HepG2 (cell line): ENCODE measurements around the gene SPA17. TPM values are rescaled to one million over a fixed set of nuclear protein-coding genes. Genes with fewer than 3 reads are reported as not detected.

Source experiments
- ATAC-seq: fragments of 200-7000 bp; cut with Tn5 transposase; 3 replicates; pipeline ENCODE4 v1.9.1; 2020; ENCODE audit warnings: mild to moderate bottlenecking, moderate library complexity
- BruUV-seq: library from RNA; stranded (reverse); fragments of 400-500 nt; replicated peaks from 2 replicates; lab custom pipeline; 2021; lab: Mats Ljungman, UMichigan
- CTCF ChIA-PET: fragments of 300-600 bp; formaldehyde crosslinking; extraction: SDS; loops from one replicate; lab custom pipeline; 2021; ENCODE audit warnings: low total read pairs, inconsistent platforms, low intra/inter-chr PET ratio; lab: Yijun Ruan, JAX
- POLR2A ChIA-PET: fragments of 350-600 bp; sonication (Branson Sonifier 250); formaldehyde crosslinking; loops from one replicate; lab custom pipeline; 2020; ENCODE audit warnings: antibody characterized with exemption, inconsistent platforms; lab: Yijun Ruan, JAX
- DNase-seq: peaks from one replicate; pipeline ENCODE4 v3.0.0-alpha.2; 2015; ENCODE audit warnings: low spot score
- FAIRE-seq: peaks from 3 replicates; lab custom pipeline; 2011; peaks lifted over from hg19 to GRCh38; lab: Jason Lieb, UNC
- H2AFZ ChIP-seq: one replicate; pipeline ENCODE4 v1.6.1; 2011; ENCODE audit warnings: low read length, inconsistent platforms
- H3K27ac ChIP-seq: fragments of 300-600 bp; 3 replicates; pipeline ENCODE4 v1.8.0; 2011; ENCODE audit warnings: mixed run types, mild to moderate bottlenecking, mixed read lengths, low read length, inconsistent platforms; ENCODE audit not compliant: insufficient read depth; ENCODE audit errors: extremely low read length
- H3K27me3 ChIP-seq, 2 experiments: fragments of 200-600 bp in 1 of 2; 2 replicates in 1 of 2; 3 replicates in 1 of 2; pipeline versions ENCODE4 v1.6.0 to v1.8.0; 2011; ENCODE audit warnings: low read length in 2 of 2, mild to moderate bottlenecking in 2 of 2, moderate library complexity in 2 of 2, inconsistent platforms in 1 of 2; ENCODE audit not compliant: insufficient read depth in 2 of 2, control insufficient read depth in 1 of 2
- H3K36me3 ChIP-seq, 2 experiments: fragments of 200-600 bp in 1 of 2; replicated peaks in 1 of 2; 2 replicates in 1 of 2; 3 replicates in 1 of 2; pipeline versions ENCODE4 v1.5.1 to v1.8.0; 2011; ENCODE audit warnings: low read length in 2 of 2, inconsistent platforms in 1 of 2; ENCODE audit not compliant: insufficient read depth in 2 of 2, control insufficient read depth in 1 of 2
- H3K4me1 ChIP-seq: 2 replicates; pipeline ENCODE4 v1.5.1; 2012; ENCODE audit warnings: low read length, inconsistent platforms; ENCODE audit not compliant: insufficient read depth
- H3K4me2 ChIP-seq: 2 replicates; pipeline ENCODE4 v1.6.0; 2011; ENCODE audit warnings: low read depth, low read length, inconsistent platforms
- H3K4me3 ChIP-seq, 3 experiments: fragments of 200-600 bp in 1 of 3; sonication (generic), shearing (Covaris generic) in 1 of 3; replicated peaks in 1 of 3; 2 replicates each; pipeline ENCODE4 v1.5.1; 2011 to 2016; ENCODE audit warnings: low read length in 3 of 3, inconsistent platforms in 2 of 3, low read depth in 2 of 3, mild to moderate bottlenecking in 2 of 3, control low read depth in 1 of 3, mixed read lengths in 1 of 3; ENCODE audit not compliant: insufficient read depth in 1 of 3
- H3K79me2 ChIP-seq: one replicate; pipeline ENCODE4 v1.6.1; 2011; ENCODE audit warnings: low read length, inconsistent platforms; ENCODE audit not compliant: insufficient read depth
- H3K9ac ChIP-seq: 2 replicates; pipeline ENCODE4 v1.6.0; 2011; ENCODE audit warnings: mild to moderate bottlenecking, low read depth, low read length, inconsistent platforms; ENCODE audit not compliant: insufficient read depth
- H3K9me3 ChIP-seq: 2 replicates; pipeline ENCODE4 v1.5.1; 2012; ENCODE audit warnings: mild to moderate bottlenecking, low read length
- H4K20me1 ChIP-seq: 2 replicates; pipeline ENCODE4 v1.6.0; 2011; ENCODE audit warnings: inconsistent platforms, mild to moderate bottlenecking, low read length, moderate library complexity; ENCODE audit not compliant: insufficient read depth
- AHDC1 ChIP-seq: sonication (generic); formaldehyde crosslinking; IDR thresholded peaks from 2 replicates; pipeline ENCODE4 v1.5.1; 2020; ENCODE audit warnings: mild to moderate bottlenecking, missing genetic modification reagents, borderline replicate concordance
- BCL6 ChIP-seq: IDR thresholded peaks from 2 replicates; pipeline ENCODE4 v1.6.1; 2016; ENCODE audit warnings: missing genetic modification reagents, missing compliant biosample characterization
- CREB3 ChIP-seq: sonication (generic); formaldehyde crosslinking; IDR thresholded peaks from 2 replicates; pipeline ENCODE4 v1.5.0; 2020; ENCODE audit warnings: missing genetic modification reagents
- DR1 ChIP-seq: sonication (generic); formaldehyde crosslinking; IDR thresholded peaks from 2 replicates; pipeline ENCODE4 v1.8.0; 2021; ENCODE audit warnings: mild to moderate bottlenecking, missing genetic modification reagents, inconsistent platforms
- HDAC1 ChIP-seq: sonication (generic); formaldehyde crosslinking; IDR thresholded peaks from 2 replicates; pipeline ENCODE4 v1.5.1; 2020; ENCODE audit warnings: mild to moderate bottlenecking, missing genetic modification reagents
- HNRNPH1 ChIP-seq: fragments of 200-400 bp; formaldehyde crosslinking; optimal IDR thresholded peaks from 2 replicates; pipeline ENCODE3; 2017; ENCODE audit warnings: mild to moderate bottlenecking, low read depth, low read length
- IKZF1 ChIP-seq: fragments of 450-650 bp; IDR thresholded peaks from 2 replicates; pipeline ENCODE4 v1.7.1; 2016
- KDM5A ChIP-seq: fragments of 200-600 bp; sonication (generic); IDR thresholded peaks from 2 replicates; pipeline ENCODE4 v1.7.0; 2018; ENCODE audit warnings: antibody characterized with exemption, mild to moderate bottlenecking, low read length, borderline replicate concordance
- SATB2 ChIP-seq: sonication (generic); formaldehyde crosslinking; IDR thresholded peaks from 2 replicates; pipeline ENCODE4 v1.5.0; 2020; ENCODE audit warnings: missing genetic modification reagents
- ZBTB1 ChIP-seq: sonication (generic); formaldehyde crosslinking; IDR thresholded peaks from 2 replicates; pipeline ENCODE4 v1.4.0; 2020; ENCODE audit warnings: missing genetic modification reagents, borderline replicate concordance
- ZNF7 ChIP-seq: IDR thresholded peaks from 2 replicates; pipeline ENCODE4 v1.6.1; 2016; ENCODE audit warnings: missing biosample characterization, missing genetic modification reagents
- WGBS: methylation state at CpG from one replicate; pipeline ENCODE4 v1.1.6; 2017; ENCODE audit warnings: low lambda C conversion rate; 5-methylcytosine and 5-hydroxymethylcytosine counted together
- in situ Hi-C: cut with HindIII; loops from 2 replicates; pipeline ENCODE4 v1.10.0; 2017; ENCODE audit warnings: low pct_unique_long_range_greater_than_20kb; ENCODE audit not compliant: extremely low pct_ligation_motif_present
- intact Hi-C: fragments of 100-400 bp; cut with micrococcal nuclease; formaldehyde crosslinking; loops from one replicate; pipeline ENCODE4 v1.10.0; 2022; ENCODE audit not compliant: unreplicated experiment
- polyA plus RNA-seq, 8 experiments: library from polyadenylated mRNA; depleted of rRNA in 3 of 8; stranded (reverse) in 7 of 8; unstranded in 1 of 8; fragments of >200 nt; fragmentation: Illumina TruSeq in 4 of 8; extraction: Trizol in 4 of 8; gene quantifications; 2 replicates each; pipeline versions ENCODE4 v1.2.1 to v1.2.3, GENCODE V29; 2011 to 2016; ENCODE audit warnings: low read depth in 4 of 8, missing spikeins in 1 of 8, mixed read lengths in 1 of 8; ENCODE audit not compliant: insufficient read depth in 1 of 8
- total RNA-seq, 5 experiments: library from RNA; depleted of rRNA; stranded (reverse); fragments of >200 nt; fragmentation: Illumina TruSeq; extraction: Trizol; gene quantifications; 2 replicates each; pipeline ENCODE4 v1.2.3, GENCODE V29; 2016; ENCODE audit warnings: low read depth in 1 of 5
- TF ChIP-seq, protein P1 (sequence below): sonication (generic); formaldehyde crosslinking; IDR thresholded peaks from 2 replicates; pipeline ENCODE4 v1.4.0; 2020; ENCODE audit warnings: low read depth, mild to moderate bottlenecking, missing genetic modification reagents
- TF ChIP-seq, protein P2 (sequence below): sonication (generic); formaldehyde crosslinking; IDR thresholded peaks from 2 replicates; pipeline ENCODE4 v1.5.0; 2020; ENCODE audit warnings: mild to moderate bottlenecking, missing genetic modification reagents

The SPA17 gene
- total and polyA plus RNA-seq, 2 of the 13 experiments (the other 11 are each of a cell fraction or from before 2014, with no cell fraction given) = 4.4 to 8.4 TPM

DNA sequence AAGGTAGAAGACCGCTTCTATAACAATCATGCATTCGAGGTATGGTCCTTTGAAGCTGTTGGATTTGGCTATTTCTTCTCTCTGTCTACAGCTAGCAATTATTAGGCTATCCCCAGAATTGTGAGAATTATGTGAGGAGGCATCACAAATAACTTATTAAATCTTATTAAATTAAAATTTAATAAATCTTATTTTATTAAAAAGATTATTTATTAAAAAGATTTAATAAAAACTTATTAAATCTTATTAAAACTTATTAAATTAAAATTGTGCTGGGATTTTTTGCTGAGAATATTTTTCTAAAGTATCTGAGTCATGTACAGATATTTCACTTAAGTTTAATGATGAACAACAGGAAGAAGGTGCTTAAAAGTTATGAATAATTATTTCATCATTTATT is 7.7 kb downstream of the SPA17 start:
- H3K27ac ChIP-seq = no peak overlapping the region
- intact Hi-C loops = no loop called here
- H3K4me1 ChIP-seq = no peaks in the 10 kb centered on the region
- CTCF ChIA-PET = no interaction called here
- H3K9ac ChIP-seq = no peak overlapping the region
- H3K4me2 ChIP-seq = no peak overlapping the region
- no peak for DNase-seq
- ATAC-seq = no peak
- no peaks in the 10 kb centered on the region for H4K20me1 ChIP-seq
- POLR2A ChIA-PET = no interaction called here
- H3K9me3 ChIP-seq = peaks cover 16% of the 10 kb centered on the region
- no TSS peak for BruUV-seq
- in situ Hi-C loops = no loop called here
- H3K27me3 ChIP-seq = no peaks in the 10 kb centered on the region
- 90% methylated on average over 2 of the region's 2 CpGs for WGBS
- no peak overlapping the region for H3K4me3 ChIP-seq
- no peaks in the 10 kb centered on the region for H3K36me3 ChIP-seq
- H2AFZ ChIP-seq = no peak overlapping the region
- no peaks in the 10 kb centered on the region for H3K79me2 ChIP-seq
- no peak for FAIRE-seq
- TF ChIP-seq BCL6 (CRISPR knock-in tag) = no peak
- TF ChIP-seq DR1 (CRISPR knock-in tag) = no peak
- no peak for TF ChIP-seq AHDC1 (CRISPR knock-in tag)
- no peak for TF ChIP-seq ZBTB1
- no peak for TF ChIP-seq HNRNPH1
- no peak for TF ChIP-seq CREB3 (CRISPR knock-in tag)
- TF ChIP-seq IKZF1 = no peak
- TF ChIP-seq, protein P1, sequence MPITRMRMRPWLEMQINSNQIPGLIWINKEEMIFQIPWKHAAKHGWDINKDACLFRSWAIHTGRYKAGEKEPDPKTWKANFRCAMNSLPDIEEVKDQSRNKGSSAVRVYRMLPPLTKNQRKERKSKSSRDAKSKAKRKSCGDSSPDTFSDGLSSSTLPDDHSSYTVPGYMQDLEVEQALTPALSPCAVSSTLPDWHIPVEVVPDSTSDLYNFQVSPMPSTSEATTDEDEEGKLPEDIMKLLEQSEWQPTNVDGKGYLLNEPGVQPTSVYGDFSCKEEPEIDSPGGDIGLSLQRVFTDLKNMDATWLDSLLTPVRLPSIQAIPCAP (CRISPR knock-in tag) = no peak
- no peak for TF ChIP-seq SATB2 (CRISPR knock-in tag)
- no peak for TF ChIP-seq KDM5A
- TF ChIP-seq, protein P2, sequence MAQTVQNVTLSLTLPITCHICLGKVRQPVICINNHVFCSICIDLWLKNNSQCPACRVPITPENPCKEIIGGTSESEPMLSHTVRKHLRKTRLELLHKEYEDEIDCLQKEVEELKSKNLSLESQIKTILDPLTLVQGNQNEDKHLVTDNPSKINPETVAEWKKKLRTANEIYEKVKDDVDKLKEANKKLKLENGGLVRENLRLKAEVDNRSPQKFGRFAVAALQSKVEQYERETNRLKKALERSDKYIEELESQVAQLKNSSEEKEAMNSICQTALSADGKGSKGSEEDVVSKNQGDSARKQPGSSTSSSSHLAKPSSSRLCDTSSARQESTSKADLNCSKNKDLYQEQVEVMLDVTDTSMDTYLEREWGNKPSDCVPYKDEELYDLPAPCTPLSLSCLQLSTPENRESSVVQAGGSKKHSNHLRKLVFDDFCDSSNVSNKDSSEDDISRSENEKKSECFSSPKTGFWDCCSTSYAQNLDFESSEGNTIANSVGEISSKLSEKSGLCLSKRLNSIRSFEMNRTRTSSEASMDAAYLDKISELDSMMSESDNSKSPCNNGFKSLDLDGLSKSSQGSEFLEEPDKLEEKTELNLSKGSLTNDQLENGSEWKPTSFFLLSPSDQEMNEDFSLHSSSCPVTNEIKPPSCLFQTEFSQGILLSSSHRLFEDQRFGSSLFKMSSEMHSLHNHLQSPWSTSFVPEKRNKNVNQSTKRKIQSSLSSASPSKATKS = no peak
- TF ChIP-seq ZNF7 (CRISPR knock-in tag) = no peak
- TF ChIP-seq HDAC1 = no peak
